Measurements from ENCODE around the gene RABGAP1L. TPM values are rescaled to one million over a fixed set of nuclear protein-coding genes. Genes with fewer than 3 reads are reported as not detected.

RABGAP1L gene
- total RNA-seq, 1 donor from 2014 or later: 80.6 TPM

- ATAC-seq (peak; percentile 53), DNase-seq (no peak)
- no peak overlapping the region for H3K27ac ChIP-seq
- no peak for TF ChIP-seq CTCF (IDR thresholded peaks at IDR 0.05)
- intact Hi-C loops (cut with DNase I): no loop called here
- H3K27me3 ChIP-seq: no peaks in the 10 kb centered on the region
- no peak overlapping the region for H3K4me3 ChIP-seq
- H3K36me3 ChIP-seq: no peaks in the 10 kb centered on the region
- no peaks in the 10 kb centered on the region for H3K4me1 ChIP-seq
- H3K9me3 ChIP-seq: no peaks in the 10 kb centered on the region
Observed at GRCh38 chr1:174206148-174206836, 47.0 kb downstream of the RABGAP1L start.

DNA sequence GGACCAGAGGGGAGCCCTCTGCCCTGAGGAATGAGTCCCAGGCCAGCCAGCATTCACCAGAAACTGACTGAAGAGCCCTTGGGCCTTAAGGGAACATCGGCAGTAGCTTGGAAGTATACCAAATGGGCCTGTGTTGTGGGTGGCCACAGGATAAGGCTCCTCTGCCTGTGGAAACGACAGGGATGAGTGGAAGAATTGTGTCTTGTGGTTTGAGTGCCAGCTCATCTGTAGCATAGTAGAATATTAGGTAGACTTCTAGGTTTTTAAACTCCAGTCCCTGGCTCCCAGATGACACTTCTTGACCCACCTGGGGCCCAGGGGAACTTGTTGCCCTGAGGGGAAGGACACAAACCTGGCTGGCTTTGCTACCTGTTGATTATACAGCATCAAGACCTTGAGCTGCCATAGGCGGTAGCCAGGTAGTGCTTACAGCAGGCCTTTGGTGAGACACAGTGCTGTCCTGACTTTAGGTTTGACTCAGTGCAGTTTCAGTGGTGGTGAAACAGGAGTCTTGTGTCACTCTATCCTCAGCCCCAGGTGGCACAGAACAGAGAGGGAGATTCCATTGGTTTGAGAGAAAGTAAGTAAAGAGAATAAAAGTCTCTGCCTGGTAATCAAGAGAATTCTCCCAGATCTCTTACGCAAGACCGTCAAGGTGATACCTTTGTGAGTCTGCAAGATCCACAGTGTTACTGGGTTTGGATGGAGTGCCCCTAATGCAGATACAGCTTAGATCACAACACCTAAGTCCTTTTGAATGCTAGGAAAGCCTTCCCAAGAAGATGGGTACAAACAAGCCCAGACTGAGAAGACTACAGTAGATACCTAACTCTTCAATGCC lies 50.2 kb downstream of the RABGAP1L start:
- ATAC-seq (no peak), DNase-seq (no peak)
- no peaks in the 10 kb centered on the region for H3K27me3 ChIP-seq
- intact Hi-C loops (cut with DNase I): no loop called here
- no peaks in the 10 kb centered on the region for H3K4me1 ChIP-seq
- H3K36me3 ChIP-seq: no peaks in the 10 kb centered on the region
- H3K4me3 ChIP-seq: no peak overlapping the region
- no peak overlapping the region for H3K27ac ChIP-seq
- TF ChIP-seq CTCF (IDR thresholded peaks at IDR 0.05): no peak
- H3K9me3 ChIP-seq: no peaks in the 10 kb centered on the region

DNA sequence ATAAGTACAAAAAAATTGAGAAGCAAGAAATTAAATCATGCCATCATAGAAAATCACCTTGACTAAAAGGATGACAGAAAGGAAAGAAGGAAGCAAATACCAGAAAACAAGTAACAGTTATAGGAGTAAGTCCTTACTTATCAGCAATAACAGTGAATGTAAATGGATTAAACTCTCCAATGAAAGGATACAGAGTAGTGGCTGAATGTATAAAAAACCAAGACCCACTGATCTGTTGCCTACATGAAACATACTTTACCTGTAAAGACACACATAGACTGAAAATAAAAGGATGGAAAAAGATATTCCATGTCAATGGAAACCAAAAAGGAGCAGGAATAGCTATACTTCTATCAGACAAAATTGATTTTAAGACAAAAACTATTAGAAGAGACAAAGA lies 52.2 kb downstream of the RABGAP1L start:
- Histone ChIP-seq H3K27me3 (no peaks in the 10 kb centered on the region), H3K4me1 (no peaks in the 10 kb centered on the region), H3K9me3 (no peaks in the 10 kb centered on the region), H3K27ac (no peak overlapping the region), H3K36me3 (no peaks in the 10 kb centered on the region), H3K4me3 (no peak overlapping the region)
- no peak for DNase-seq
- ATAC-seq: no peak
- intact Hi-C loops (cut with DNase I): no loop called here
- TF ChIP-seq CTCF (IDR thresholded peaks at IDR 0.05): no peak

DNA sequence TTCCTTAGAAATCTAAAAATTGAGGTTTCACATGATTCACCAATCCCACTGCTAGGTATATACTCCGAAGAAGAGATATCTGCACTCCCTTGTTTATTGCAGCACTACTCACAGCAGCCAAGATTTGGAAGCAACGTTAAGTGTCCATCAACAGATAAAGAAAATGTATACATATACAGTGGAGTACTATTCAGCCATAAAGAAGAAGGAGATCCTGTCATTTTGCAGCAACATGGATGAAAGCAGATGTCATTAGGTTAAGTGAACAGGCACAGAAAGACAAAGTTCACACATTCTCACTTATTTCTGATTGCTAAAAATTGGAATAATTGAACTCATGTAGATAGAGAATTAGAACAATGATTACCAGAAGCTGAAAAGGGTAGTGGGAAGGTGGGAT lies 56.4 kb downstream of the RABGAP1L start:
- no peak for ATAC-seq

DNA sequence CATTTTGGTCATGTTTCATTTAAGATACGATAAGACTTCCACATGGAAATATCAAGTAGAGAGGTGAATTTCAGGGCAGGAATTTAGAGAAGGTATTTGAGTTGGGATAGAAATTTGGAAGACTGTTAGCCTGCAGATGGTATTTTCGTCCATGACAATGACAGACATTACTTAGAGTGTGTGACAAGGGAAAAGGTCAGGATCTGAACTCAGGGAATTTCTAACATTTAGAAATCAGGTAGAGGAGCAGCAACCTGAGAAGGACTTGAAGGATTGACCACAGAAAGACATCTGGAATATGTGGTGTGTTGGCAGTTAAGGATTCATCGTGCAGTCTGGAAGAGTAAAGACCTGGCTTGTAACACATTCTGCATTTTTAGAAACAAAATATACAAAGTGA lies 57.9 kb downstream of the RABGAP1L start:
- H3K27me3 ChIP-seq: no peaks in the 10 kb centered on the region
- intact Hi-C loops (cut with DNase I): no loop called here
- no peak overlapping the region for H3K27ac ChIP-seq
- ATAC-seq (no peak), DNase-seq (no peak)
- no peak for TF ChIP-seq CTCF (IDR thresholded peaks at IDR 0.05)
- H3K4me1 ChIP-seq: no peaks in the 10 kb centered on the region
- H3K4me3 ChIP-seq: no peak overlapping the region
- H3K9me3 ChIP-seq: no peaks in the 10 kb centered on the region
- peaks cover 5% of the 10 kb centered on the region for H3K36me3 ChIP-seq

More for the DNA sequence above, 56.4 kb downstream of the RABGAP1L start:
- no peak overlapping the region for H3K27ac ChIP-seq
- H3K9me3 ChIP-seq: no peaks in the 10 kb centered on the region
- DNase-seq: no peak
- no peak for TF ChIP-seq CTCF (IDR thresholded peaks at IDR 0.05)
- H3K36me3 ChIP-seq: peaks cover under 1% of the 10 kb centered on the region
- intact Hi-C loops (cut with DNase I): no loop called here
- no peaks in the 10 kb centered on the region for H3K4me1 ChIP-seq
- no peak overlapping the region for H3K4me3 ChIP-seq
- H3K27me3 ChIP-seq: no peaks in the 10 kb centered on the region
